Breast epithelium (tissue), 3 donors: ENCODE results near the gene PPP6R3.
"Not testable (repeated sequence)": the region's sequence is repeated elsewhere in the genome, so short reads cannot be mapped to it uniquely, and the experiment has no call there.

ENCODE experiments used
- CTCF ChIP-seq, 3 donors: fragments of 450-650 bp; IDR thresholded peaks; one replicate each; pipeline ENCODE4 v1.5.1; 2016 to 2017; ENCODE audit warnings: antibody characterized with exemption in 3 of 3, mild to moderate bottlenecking in 3 of 3, moderate library complexity in 3 of 3
- POLR2A ChIP-seq: fragments of 450-650 bp; IDR thresholded peaks from one replicate; pipeline ENCODE4 v1.6.1; 2016; ENCODE audit warnings: antibody characterized with exemption, mild to moderate bottlenecking, moderate library complexity

DNA sequence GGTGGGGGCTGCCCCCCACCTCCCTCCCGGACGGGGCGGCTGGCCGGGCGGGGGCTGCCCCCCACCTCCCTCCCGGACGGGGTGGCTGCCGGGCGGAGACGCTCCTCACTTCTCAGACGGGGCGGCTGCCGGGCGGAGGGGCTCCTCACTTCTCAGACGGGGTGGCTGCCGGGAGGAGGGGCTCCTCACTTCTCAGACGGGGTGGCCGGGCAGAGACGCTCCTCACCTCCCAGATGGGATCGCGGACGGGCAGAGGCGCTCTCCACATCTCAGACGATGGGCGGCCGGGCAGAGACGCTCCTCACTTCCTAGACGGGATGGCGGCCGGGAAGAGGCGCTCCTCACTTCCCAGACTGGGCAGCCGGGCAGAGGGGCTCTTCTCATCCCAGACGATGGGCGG is 15.1 kb downstream of the PPP6R3 start:
- TF ChIP-seq CTCF (IDR thresholded peaks at IDR 0.05); POLR2A: not testable (repeated sequence)
